Astrocyte of the cerebellum (primary cell): ENCODE results near the gene ANKRD35.

Source experiments
- DNase-seq: peaks from one replicate; pipeline ENCODE4 v3.0.0-alpha.2; 2011; ENCODE audit warnings: low read depth
- H3K4me3 ChIP-seq: 2 replicates; pipeline ENCODE4 v1.5.1; 2011; ENCODE audit warnings: mild to moderate bottlenecking, low read depth, low read length, moderate library complexity
- CTCF ChIP-seq: IDR thresholded peaks from 2 replicates; pipeline ENCODE4 v1.5.1; 2012; ENCODE audit warnings: low read length, low read depth, moderate library complexity, mild to moderate bottlenecking; ENCODE audit errors: missing control alignments
- in situ Hi-C: cut with HindIII; loops from 2 replicates; pipeline ENCODE4 v1.10.0; 2017; ENCODE audit warnings: low sequenced_read_pairs

ANKRD35 gene

GRCh38 chr1:145906954-145907753 lies 21.5 kb upstream of the ANKRD35 start:
- TF ChIP-seq CTCF = no peak
- no peak overlapping the region for H3K4me3 ChIP-seq
- DNase-seq = no peak
- in situ Hi-C loops = no loop called here

- peak; percentile 7 for TF ChIP-seq CTCF
- H3K4me3 ChIP-seq = no peak overlapping the region
- DNase-seq = no peak
- in situ Hi-C loops = no loop called here
These were observed 15.8 kb upstream of the ANKRD35 start for GRCh38 chr1:145901312-145902021.

- in situ Hi-C loops = no loop called here
- no peak for DNase-seq
- no peak overlapping the region for H3K4me3 ChIP-seq
- no peak for TF ChIP-seq CTCF
These were observed 13.1 kb upstream of the ANKRD35 start for GRCh38 chr1:145898756-145899155.

GRCh38 chr1:145897969-145898368 lies 12.3 kb upstream of the ANKRD35 start:
- no peak for TF ChIP-seq CTCF
- H3K4me3 ChIP-seq = no peak overlapping the region
- in situ Hi-C loops = no loop called here
- no peak for DNase-seq

GRCh38 chr1:145895471-145895870 lies 9.8 kb upstream of the ANKRD35 start:
- in situ Hi-C loops = no loop called here
- no peak overlapping the region for H3K4me3 ChIP-seq
- no peak for TF ChIP-seq CTCF
- no peak for DNase-seq

- in situ Hi-C loops = no loop called here
- no peak overlapping the region for H3K4me3 ChIP-seq
- DNase-seq = no peak
- TF ChIP-seq CTCF = no peak
These were observed 7.8 kb upstream of the ANKRD35 start for GRCh38 chr1:145893306-145894055.
